Keratinocyte (primary cell): Measurements from ENCODE around the gene TPM2. TPM values are rescaled to one million over a fixed set of nuclear protein-coding genes. Genes with fewer than 3 reads are reported as not detected.
A peak's percentile ranks its signal among the peaks of the same experiment; 100 is the strongest.

Source experiments
- DNase-seq: peaks from one replicate; pipeline ENCODE4 v3.0.0-alpha.2; 2011; ENCODE audit warnings: low read depth, missing footprints, low spot score
- FAIRE-seq: peaks from 2 replicates; lab custom pipeline; 2011; peaks lifted over from hg19 to GRCh38; lab: Jason Lieb, UNC
- H2AFZ ChIP-seq: 2 replicates; pipeline ENCODE4 v1.6.0; 2012; ENCODE audit warnings: low read length, control low read depth, inconsistent platforms; ENCODE audit not compliant: control insufficient read depth
- H3K27ac ChIP-seq: 2 replicates; pipeline ENCODE4 v1.5.1; 2011; ENCODE audit warnings: low read length; ENCODE audit not compliant: control insufficient read depth, insufficient read depth
- H3K27me3 ChIP-seq: 3 replicates; pipeline ENCODE4 v1.6.0; 2011; ENCODE audit warnings: low read length; ENCODE audit not compliant: control insufficient read depth, insufficient read depth; ENCODE audit errors: extremely low read depth
- H3K36me3 ChIP-seq, 2 experiments: 2 replicates in 1 of 2; 3 replicates in 1 of 2; pipeline ENCODE4 v1.5.1; 2011; ENCODE audit warnings: low read length in 2 of 2, mild to moderate bottlenecking in 1 of 2; ENCODE audit not compliant: control insufficient read depth in 2 of 2, insufficient read depth in 2 of 2; ENCODE audit errors: extremely low read depth in 1 of 2
- H3K4me1 ChIP-seq: 3 replicates; pipeline ENCODE4 v1.5.1; 2011; ENCODE audit warnings: low read length; ENCODE audit not compliant: control insufficient read depth, insufficient read depth; ENCODE audit errors: extremely low read depth
- H3K4me2 ChIP-seq: 3 replicates; pipeline ENCODE4 v1.6.0; 2011; ENCODE audit warnings: low read depth, low read length; ENCODE audit not compliant: control insufficient read depth, insufficient read depth; ENCODE audit errors: extremely low read depth
- H3K4me3 ChIP-seq, 3 experiments: fragments of 200-600 bp in 1 of 3; sonication (generic) in 1 of 3; 2 replicates in 2 of 3; 3 replicates in 1 of 3; pipeline ENCODE4 v1.5.1; 2011 to 2016; ENCODE audit warnings: low read length in 3 of 3, mild to moderate bottlenecking in 3 of 3, control low read depth in 2 of 3, inconsistent platforms in 1 of 3, low read depth in 1 of 3, mixed read lengths in 1 of 3, mixed run types in 1 of 3, moderate library complexity in 1 of 3; ENCODE audit not compliant: control insufficient read depth in 2 of 3, insufficient read depth in 2 of 3; ENCODE audit errors: extremely low read depth in 1 of 3
- H3K79me2 ChIP-seq: 2 replicates; pipeline ENCODE4 v1.6.0; 2012; ENCODE audit warnings: low read length; ENCODE audit not compliant: control insufficient read depth, insufficient read depth
- H3K9ac ChIP-seq: 3 replicates; pipeline ENCODE4 v1.6.0; 2011; ENCODE audit warnings: low read length; ENCODE audit not compliant: control insufficient read depth, insufficient read depth; ENCODE audit errors: extremely low read depth
- H3K9me1 ChIP-seq: 3 replicates; pipeline ENCODE4 v1.6.0; 2011; ENCODE audit warnings: low read length; ENCODE audit not compliant: control insufficient read depth, insufficient read depth; ENCODE audit errors: extremely low read depth
- H3K9me3 ChIP-seq: 2 replicates; pipeline ENCODE4 v1.5.1; 2012; ENCODE audit warnings: low read depth, low read length; ENCODE audit not compliant: control insufficient read depth
- H4K20me1 ChIP-seq: 3 replicates; pipeline ENCODE4 v1.6.0; 2011; ENCODE audit warnings: low read length; ENCODE audit not compliant: control insufficient read depth, insufficient read depth; ENCODE audit errors: extremely low read depth
- CTCF ChIP-seq, 3 experiments: IDR thresholded peaks in 1 of 3; conservative IDR thresholded peaks in 1 of 3; optimal IDR thresholded peaks in 1 of 3; 2 replicates in 2 of 3; 3 replicates in 1 of 3; pipeline versions ENCODE3 to v1.5.1; 2011; ENCODE audit warnings: low read length in 3 of 3, mild to moderate bottlenecking in 3 of 3, moderate library complexity in 2 of 3, control low read depth in 1 of 3, inconsistent platforms in 1 of 3; ENCODE audit not compliant: insufficient read depth in 2 of 3; ENCODE audit errors: extremely low read depth in 1 of 3
- EZH2 ChIP-seq: IDR thresholded peaks from one replicate; pipeline ENCODE4 v1.6.1; 2012; ENCODE audit warnings: inconsistent platforms, mild to moderate bottlenecking, low read length, moderate library complexity
- dilution Hi-C: fragments of 300-500 bp; cut with MboI; formaldehyde crosslinking; loops from one replicate; pipeline ENCODE4 v1.7.0; 2020; ENCODE audit warnings: low sequenced_read_pairs; ENCODE audit not compliant: extremely low pct_ligation_motif_present
- polyA plus RNA-seq, 5 experiments: library from polyadenylated mRNA; depleted of rRNA in 3 of 5; stranded (reverse) in 3 of 5; stranded (forward) in 1 of 5; unstranded in 1 of 5; fragments of >200 nt; gene quantifications; 1 replicate in 1 of 5; 2 replicates in 3 of 5; 3 replicates in 1 of 5; pipeline versions ENCODE4 v1.2.1 to v1.2.3, GENCODE V29; 2011 to 2012; ENCODE audit warnings: missing spikeins in 2 of 5, low read depth in 1 of 5, low replicate concordance in 1 of 5

Gene TPM2
- polyA plus RNA-seq, 1 donor (not counting 4 experiments of a cell fraction or from before 2014, with no cell fraction given), result 53.1 TPM

- Histone ChIP-seq H3K4me1 (peaks cover 11% of the 10 kb centered on the region), H4K20me1 (no peaks in the 10 kb centered on the region), H2AFZ (no peak overlapping the region), H3K27me3 (no peaks in the 10 kb centered on the region), H3K36me3 (peaks cover 46 to 57% of the 10 kb centered on the region in 2 experiments), H3K9me1 (no peaks in the 10 kb centered on the region), H3K9me3 (no peaks in the 10 kb centered on the region), H3K4me2 (no peak overlapping the region), H3K4me3 (no peak overlapping the region), H3K27ac (no peak overlapping the region), H3K79me2 (peaks cover 2% of the 10 kb centered on the region), H3K9ac (no peak overlapping the region)
- dilution Hi-C loops, result no loop called here
- no peak for FAIRE-seq
- TF ChIP-seq EZH2, result no peak
- DNase-seq, result no peak
Observed at GRCh38 chr9:35738186-35738585, 48.5 kb upstream of the TPM2 start.

- H3K4me3 ChIP-seq, result no peak overlapping the region
- peaks cover 2% of the 10 kb centered on the region for H3K79me2 ChIP-seq
- H2AFZ ChIP-seq, result no peak overlapping the region
- H3K9me3 ChIP-seq, result no peaks in the 10 kb centered on the region
- H3K27me3 ChIP-seq, result no peaks in the 10 kb centered on the region
- DNase-seq (no peak), FAIRE-seq (no peak)
- H3K9me1 ChIP-seq, result no peaks in the 10 kb centered on the region
- no peaks in the 10 kb centered on the region for H4K20me1 ChIP-seq
- H3K9ac ChIP-seq, result no peak overlapping the region
- peaks cover 42 to 54% of the 10 kb centered on the region in 2 experiments for H3K36me3 ChIP-seq
- dilution Hi-C loops, result no loop called here
- no peak overlapping the region for H3K27ac ChIP-seq
- H3K4me1 ChIP-seq, result peaks cover 11% of the 10 kb centered on the region
- H3K4me2 ChIP-seq, result no peak overlapping the region
- TF ChIP-seq CTCF (optimal IDR thresholded peaks at IDR 0.05 in 1 of 3, IDR thresholded peaks at IDR 0.05 in 1 of 3, conservative IDR thresholded peaks at IDR 0.05 in 1 of 3; ENCODE audit: extremely low read depth in 1 of 3, insufficient read depth in 2 of 3, low read length in 3 of 3), result no peak
- no peak for TF ChIP-seq EZH2
Observed at GRCh38 chr9:35737143-35737542, 47.4 kb upstream of the TPM2 start.

GRCh38 chr9:35736201-35736633 is 46.5 kb upstream of the TPM2 start:
- no peaks in the 10 kb centered on the region for H3K9me3 ChIP-seq
- H3K27me3 ChIP-seq, result no peaks in the 10 kb centered on the region
- FAIRE-seq (peak; percentile 44), DNase-seq (no peak)
- H3K4me2 ChIP-seq, result no peak overlapping the region
- no peaks in the 10 kb centered on the region for H3K9me1 ChIP-seq
- H3K9ac ChIP-seq, result no peak overlapping the region
- peaks cover 11% of the 10 kb centered on the region for H3K4me1 ChIP-seq
- H2AFZ ChIP-seq, result no peak overlapping the region
- no peak for TF ChIP-seq EZH2
- peak; percentile 84 to 89 (median 84) for TF ChIP-seq CTCF (optimal IDR thresholded peaks at IDR 0.05 in 1 of 3, IDR thresholded peaks at IDR 0.05 in 1 of 3, conservative IDR thresholded peaks at IDR 0.05 in 1 of 3; ENCODE audit: extremely low read depth in 1 of 3, insufficient read depth in 2 of 3, low read length in 3 of 3)
- no peak overlapping the region for H3K4me3 ChIP-seq
- peaks cover 7% of the 10 kb centered on the region for H3K79me2 ChIP-seq
- peaks cover 40 to 50% of the 10 kb centered on the region in 2 experiments for H3K36me3 ChIP-seq
- dilution Hi-C loops, result no loop called here
- H4K20me1 ChIP-seq, result no peaks in the 10 kb centered on the region
- no peak overlapping the region for H3K27ac ChIP-seq
